Keratinocyte (primary cell): ENCODE measurements around the gene SMG7. TPM values are rescaled to one million over a fixed set of nuclear protein-coding genes. Genes with fewer than 3 reads are reported as not detected.

ENCODE experiments used
- DNase-seq: peaks from one replicate; pipeline ENCODE4 v3.0.0-alpha.2; 2011; ENCODE audit warnings: low read depth, missing footprints, low spot score
- FAIRE-seq: peaks from 2 replicates; lab custom pipeline; 2011; peaks lifted over from hg19 to GRCh38; lab: Jason Lieb, UNC
- H2AFZ ChIP-seq: 2 replicates; pipeline ENCODE4 v1.6.0; 2012; ENCODE audit warnings: low read length, control low read depth, inconsistent platforms; ENCODE audit not compliant: control insufficient read depth
- H3K27ac ChIP-seq: 2 replicates; pipeline ENCODE4 v1.5.1; 2011; ENCODE audit warnings: low read length; ENCODE audit not compliant: control insufficient read depth, insufficient read depth
- H3K27me3 ChIP-seq: 3 replicates; pipeline ENCODE4 v1.6.0; 2011; ENCODE audit warnings: low read length; ENCODE audit not compliant: control insufficient read depth, insufficient read depth; ENCODE audit errors: extremely low read depth
- H3K36me3 ChIP-seq, 2 experiments: 2 replicates in 1 of 2; 3 replicates in 1 of 2; pipeline ENCODE4 v1.5.1; 2011; ENCODE audit warnings: low read length in 2 of 2, mild to moderate bottlenecking in 1 of 2; ENCODE audit not compliant: control insufficient read depth in 2 of 2, insufficient read depth in 2 of 2; ENCODE audit errors: extremely low read depth in 1 of 2
- H3K4me1 ChIP-seq: 3 replicates; pipeline ENCODE4 v1.5.1; 2011; ENCODE audit warnings: low read length; ENCODE audit not compliant: control insufficient read depth, insufficient read depth; ENCODE audit errors: extremely low read depth
- H3K4me2 ChIP-seq: 3 replicates; pipeline ENCODE4 v1.6.0; 2011; ENCODE audit warnings: low read depth, low read length; ENCODE audit not compliant: control insufficient read depth, insufficient read depth; ENCODE audit errors: extremely low read depth
- H3K4me3 ChIP-seq, 3 experiments: fragments of 200-600 bp in 1 of 3; sonication (generic) in 1 of 3; 2 replicates in 2 of 3; 3 replicates in 1 of 3; pipeline ENCODE4 v1.5.1; 2011 to 2016; ENCODE audit warnings: low read length in 3 of 3, mild to moderate bottlenecking in 3 of 3, control low read depth in 2 of 3, inconsistent platforms in 1 of 3, low read depth in 1 of 3, mixed read lengths in 1 of 3, mixed run types in 1 of 3, moderate library complexity in 1 of 3; ENCODE audit not compliant: control insufficient read depth in 2 of 3, insufficient read depth in 2 of 3; ENCODE audit errors: extremely low read depth in 1 of 3
- H3K79me2 ChIP-seq: 2 replicates; pipeline ENCODE4 v1.6.0; 2012; ENCODE audit warnings: low read length; ENCODE audit not compliant: control insufficient read depth, insufficient read depth
- H3K9ac ChIP-seq: 3 replicates; pipeline ENCODE4 v1.6.0; 2011; ENCODE audit warnings: low read length; ENCODE audit not compliant: control insufficient read depth, insufficient read depth; ENCODE audit errors: extremely low read depth
- H3K9me1 ChIP-seq: 3 replicates; pipeline ENCODE4 v1.6.0; 2011; ENCODE audit warnings: low read length; ENCODE audit not compliant: control insufficient read depth, insufficient read depth; ENCODE audit errors: extremely low read depth
- H3K9me3 ChIP-seq: 2 replicates; pipeline ENCODE4 v1.5.1; 2012; ENCODE audit warnings: low read depth, low read length; ENCODE audit not compliant: control insufficient read depth
- H4K20me1 ChIP-seq: 3 replicates; pipeline ENCODE4 v1.6.0; 2011; ENCODE audit warnings: low read length; ENCODE audit not compliant: control insufficient read depth, insufficient read depth; ENCODE audit errors: extremely low read depth
- CTCF ChIP-seq, 3 experiments: IDR thresholded peaks in 1 of 3; conservative IDR thresholded peaks in 1 of 3; optimal IDR thresholded peaks in 1 of 3; 2 replicates in 2 of 3; 3 replicates in 1 of 3; pipeline versions ENCODE3 to v1.5.1; 2011; ENCODE audit warnings: low read length in 3 of 3, mild to moderate bottlenecking in 3 of 3, moderate library complexity in 2 of 3, control low read depth in 1 of 3, inconsistent platforms in 1 of 3; ENCODE audit not compliant: insufficient read depth in 2 of 3; ENCODE audit errors: extremely low read depth in 1 of 3
- EZH2 ChIP-seq: IDR thresholded peaks from one replicate; pipeline ENCODE4 v1.6.1; 2012; ENCODE audit warnings: inconsistent platforms, mild to moderate bottlenecking, low read length, moderate library complexity
- dilution Hi-C: fragments of 300-500 bp; cut with MboI; formaldehyde crosslinking; loops from one replicate; pipeline ENCODE4 v1.7.0; 2020; ENCODE audit warnings: low sequenced_read_pairs; ENCODE audit not compliant: extremely low pct_ligation_motif_present
- polyA plus RNA-seq, 5 experiments: library from polyadenylated mRNA; depleted of rRNA in 3 of 5; stranded (reverse) in 3 of 5; stranded (forward) in 1 of 5; unstranded in 1 of 5; fragments of >200 nt; gene quantifications; 1 replicate in 1 of 5; 2 replicates in 3 of 5; 3 replicates in 1 of 5; pipeline versions ENCODE4 v1.2.1 to v1.2.3, GENCODE V29; 2011 to 2012; ENCODE audit warnings: missing spikeins in 2 of 5, low read depth in 1 of 5, low replicate concordance in 1 of 5

SMG7 gene
- polyA plus RNA-seq, 1 donor (not counting 4 experiments of a cell fraction or from before 2014, with no cell fraction given) = 38.2 TPM

GRCh38 chr1:183432548-183432875, 39.8 kb upstream of the SMG7 start:
- H3K27me3 ChIP-seq = no peaks in the 10 kb centered on the region

DNA sequence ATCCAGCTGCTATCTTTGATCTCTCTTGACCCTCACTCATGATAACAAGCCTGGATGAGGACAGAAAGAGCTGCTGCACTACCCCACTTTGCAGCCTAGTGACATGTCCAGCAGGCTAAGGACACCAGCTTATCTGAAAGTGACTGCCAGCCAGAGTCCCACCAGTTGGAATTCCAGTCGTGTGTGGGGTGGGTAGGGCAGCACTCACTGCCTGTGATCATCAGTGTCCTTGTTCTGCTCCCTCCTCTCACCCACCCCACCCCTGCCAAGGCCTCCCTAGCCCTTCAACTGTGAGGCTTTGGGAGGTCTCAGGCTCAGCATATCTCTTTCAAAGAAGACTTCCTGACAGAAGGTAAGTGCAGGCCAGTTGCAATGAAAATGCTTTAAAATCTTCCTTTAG, 38.6 kb upstream of the SMG7 start:
- Histone ChIP-seq H3K4me3 (no peak overlapping the region), H3K4me1 (peaks cover 5% of the 10 kb centered on the region), H3K9me1 (no peaks in the 10 kb centered on the region), H3K4me2 (no peak overlapping the region), H3K79me2 (no peaks in the 10 kb centered on the region), H3K9ac (no peak overlapping the region), H4K20me1 (no peaks in the 10 kb centered on the region), H3K36me3 (no peaks in the 10 kb centered on the region), H3K27ac (no peak overlapping the region), H3K9me3 (no peaks in the 10 kb centered on the region), H2AFZ (no peak overlapping the region), H3K27me3 (no peaks in the 10 kb centered on the region)
- DNase-seq = no peak
- FAIRE-seq = no peak
- dilution Hi-C loops = no loop called here
- TF ChIP-seq EZH2 (no peak), CTCF (optimal IDR thresholded peaks at IDR 0.05 in 1 of 3, IDR thresholded peaks at IDR 0.05 in 1 of 3, conservative IDR thresholded peaks at IDR 0.05 in 1 of 3; ENCODE audit: extremely low read depth in 1 of 3, insufficient read depth in 2 of 3, low read length in 3 of 3) (no peak)

More at GRCh38 chr1:183432548-183432875, 39.8 kb upstream of the SMG7 start:
- Histone ChIP-seq H4K20me1 (no peaks in the 10 kb centered on the region), H3K9me3 (no peaks in the 10 kb centered on the region), H2AFZ (no peak overlapping the region), H3K27ac (no peak overlapping the region), H3K4me3 (no peak overlapping the region), H3K36me3 (no peaks in the 10 kb centered on the region), H3K79me2 (no peaks in the 10 kb centered on the region), H3K9me1 (no peaks in the 10 kb centered on the region), H3K4me1 (peaks cover 5% of the 10 kb centered on the region), H3K9ac (no peak overlapping the region), H3K4me2 (no peak overlapping the region)
- FAIRE-seq = peak; percentile 70
- peak; percentile 13 for DNase-seq
- dilution Hi-C loops = no loop called here
- TF ChIP-seq EZH2 (no peak), CTCF (optimal IDR thresholded peaks at IDR 0.05 in 1 of 3, IDR thresholded peaks at IDR 0.05 in 1 of 3, conservative IDR thresholded peaks at IDR 0.05 in 1 of 3; ENCODE audit: extremely low read depth in 1 of 3, insufficient read depth in 2 of 3, low read length in 3 of 3) (no peak)
